Kidney (tissue), 14 donors: ENCODE data around the gene LRRK1. TPM values are rescaled to one million over a fixed set of nuclear protein-coding genes. Genes with fewer than 3 reads are reported as not detected.

Experiments
- DNase-seq, 5 donors: peaks; one replicate each; pipeline ENCODE4 v3.0.0-alpha.2; 2013 to 2020
- FAIRE-seq: peaks from 2 replicates; lab custom pipeline; 2012; peaks lifted over from hg19 to GRCh38; lab: Jason Lieb, UNC
- H3K27ac ChIP-seq, 2 donors: one replicate each; pipeline ENCODE4 v1.7.0; 2013; ENCODE audit warnings: low read depth in 2 of 2, low read length in 2 of 2, inconsistent platforms in 1 of 2
- H3K27me3 ChIP-seq: one replicate; pipeline ENCODE4 v1.7.1; 2013; ENCODE audit warnings: low read length, inconsistent platforms; ENCODE audit not compliant: control insufficient read depth, insufficient read depth
- H3K36me3 ChIP-seq, 3 donors: one replicate each; pipeline versions ENCODE4 v1.7.0 to v1.7.1; 2013; ENCODE audit warnings: low read length in 3 of 3, control low read depth in 1 of 3, inconsistent platforms in 1 of 3; ENCODE audit not compliant: insufficient read depth in 3 of 3, control insufficient read depth in 2 of 3
- H3K4me1 ChIP-seq, 3 donors: one replicate each; pipeline versions ENCODE4 v1.7.0 to v1.7.1; 2013; ENCODE audit warnings: low read length in 3 of 3, inconsistent platforms in 1 of 3, low read depth in 1 of 3; ENCODE audit not compliant: control insufficient read depth in 2 of 3, insufficient read depth in 2 of 3
- H3K4me3 ChIP-seq, 3 donors: one replicate each; pipeline versions ENCODE4 v1.7.0 to v1.8.1; 2013; ENCODE audit warnings: low read length in 3 of 3, control low read depth in 1 of 3, inconsistent platforms in 1 of 3
- H3K9ac ChIP-seq, 3 donors: one replicate each; pipeline versions ENCODE4 v1.7.0 to v1.7.1; 2013; ENCODE audit warnings: low read length in 3 of 3, control low read depth in 1 of 3, inconsistent platforms in 1 of 3
- H3K9me3 ChIP-seq, 3 donors: one replicate each; pipeline versions ENCODE4 v1.7.0 to v1.7.1; 2013; ENCODE audit warnings: low read length in 3 of 3, control low read depth in 1 of 3, inconsistent platforms in 1 of 3; ENCODE audit not compliant: control insufficient read depth in 2 of 3, insufficient read depth in 1 of 3
- intact Hi-C: fragments of 100-400 bp; cut with DNase I; formaldehyde crosslinking; loops from one replicate; pipeline ENCODE4 v1.11.1; 2022
- polyA plus RNA-seq: library from polyadenylated mRNA; stranded (reverse); fragments of 350-450 nt; fragmentation: Illumina TruSeq; extraction: RNeasy Lipid Tissue Mini Kit (QIAGEN cat#74804); gene quantifications from one replicate; pipeline ENCODE4 v1.2.3, GENCODE V29; 2014; ENCODE audit warnings: low read depth, low replicate concordance; ENCODE audit not compliant: insufficient read depth
- total RNA-seq: library from RNA; stranded (reverse); fragmentation: NEBNext Ultra II Directional; extraction: Animal tissue kit (Norgen Biotek cat#: 25700); gene quantifications from one replicate; pipeline ENCODE4 v1.2.1, GENCODE V29; 2021
- TF ChIP-seq, protein P1 (sequence below): IDR thresholded peaks from 3 replicates; pipeline ENCODE4 v1.5.1; 2012; ENCODE audit warnings: mild to moderate bottlenecking, moderate library complexity, borderline replicate concordance; ENCODE audit not compliant: insufficient read depth; ENCODE audit errors: extremely low read depth
- donor health status: control.
- donor health status: control.
- donor health status: control.
- donor health status: control.
- donor health status: control.
- donor health status: DM: yes; HTN: yes; CAD: no.
- donor health status: Normal renal cell carcinoma (clear cell type).

Gene LRRK1
- total and polyA plus RNA-seq, 2 donors from 2014 or later, result 1.1 to 24.9 TPM

DNA sequence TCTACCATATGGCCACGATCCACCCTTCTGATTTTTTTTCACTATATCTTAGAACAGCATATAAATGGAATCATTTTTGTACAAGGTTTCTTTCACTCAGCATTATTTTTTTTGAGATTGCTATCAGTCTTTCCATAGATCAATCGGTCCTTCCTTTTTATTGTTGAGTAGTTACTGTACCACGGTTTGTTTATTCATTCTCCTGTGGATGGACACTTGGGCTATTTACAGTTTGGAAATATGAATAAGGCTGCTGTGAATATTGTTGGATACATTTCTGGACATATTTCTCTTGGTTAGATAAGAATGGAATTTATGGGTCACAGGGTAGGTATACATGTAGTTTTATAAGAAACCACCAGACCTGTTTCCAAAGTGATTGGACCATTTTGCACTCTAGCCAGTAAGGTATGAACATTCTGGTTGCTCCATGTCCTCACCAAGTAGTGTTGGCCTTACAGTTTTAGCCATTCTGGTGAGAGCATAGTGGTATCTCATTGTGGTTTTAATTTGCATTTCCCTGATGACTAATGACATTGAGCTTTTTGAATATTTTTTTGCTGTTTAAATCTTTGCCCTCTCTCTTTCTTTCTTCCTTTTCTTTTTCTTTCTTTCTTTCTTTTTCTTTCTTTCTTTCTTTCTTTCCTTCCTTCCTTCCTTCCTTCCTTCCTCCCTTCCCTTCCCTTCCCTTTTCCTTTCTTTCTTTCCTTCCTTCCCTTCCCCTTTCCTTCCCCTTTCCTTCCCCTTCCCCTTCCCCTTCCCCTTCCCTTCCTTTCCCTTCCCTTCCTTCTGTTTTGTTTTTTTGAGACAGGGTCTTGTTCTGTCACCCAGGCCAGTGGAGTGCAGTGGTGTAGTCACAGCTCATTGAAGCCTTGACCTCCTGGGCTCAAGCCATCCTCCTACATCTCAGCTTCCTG is 49.2 kb downstream of the LRRK1 start:
- H3K27ac ChIP-seq, result no peak overlapping the region
- H3K27me3 ChIP-seq, result peaks cover 2% of the 10 kb centered on the region
- intact Hi-C loops, result no loop called here
- DNase-seq (no peak), FAIRE-seq (no peak)
- H3K9ac ChIP-seq, result no peak overlapping the region
- H3K4me3 ChIP-seq, result no peak overlapping the region
- H3K4me1 ChIP-seq, result peaks cover 0 to 2% (median 2%) of the 10 kb centered on the region in 3 donors
- TF ChIP-seq, protein P1, sequence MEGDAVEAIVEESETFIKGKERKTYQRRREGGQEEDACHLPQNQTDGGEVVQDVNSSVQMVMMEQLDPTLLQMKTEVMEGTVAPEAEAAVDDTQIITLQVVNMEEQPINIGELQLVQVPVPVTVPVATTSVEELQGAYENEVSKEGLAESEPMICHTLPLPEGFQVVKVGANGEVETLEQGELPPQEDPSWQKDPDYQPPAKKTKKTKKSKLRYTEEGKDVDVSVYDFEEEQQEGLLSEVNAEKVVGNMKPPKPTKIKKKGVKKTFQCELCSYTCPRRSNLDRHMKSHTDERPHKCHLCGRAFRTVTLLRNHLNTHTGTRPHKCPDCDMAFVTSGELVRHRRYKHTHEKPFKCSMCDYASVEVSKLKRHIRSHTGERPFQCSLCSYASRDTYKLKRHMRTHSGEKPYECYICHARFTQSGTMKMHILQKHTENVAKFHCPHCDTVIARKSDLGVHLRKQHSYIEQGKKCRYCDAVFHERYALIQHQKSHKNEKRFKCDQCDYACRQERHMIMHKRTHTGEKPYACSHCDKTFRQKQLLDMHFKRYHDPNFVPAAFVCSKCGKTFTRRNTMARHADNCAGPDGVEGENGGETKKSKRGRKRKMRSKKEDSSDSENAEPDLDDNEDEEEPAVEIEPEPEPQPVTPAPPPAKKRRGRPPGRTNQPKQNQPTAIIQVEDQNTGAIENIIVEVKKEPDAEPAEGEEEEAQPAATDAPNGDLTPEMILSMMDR, result no peak
- H3K9me3 ChIP-seq, result no peaks in the 10 kb centered on the region
- no peaks in the 10 kb centered on the region for H3K36me3 ChIP-seq

DNA sequence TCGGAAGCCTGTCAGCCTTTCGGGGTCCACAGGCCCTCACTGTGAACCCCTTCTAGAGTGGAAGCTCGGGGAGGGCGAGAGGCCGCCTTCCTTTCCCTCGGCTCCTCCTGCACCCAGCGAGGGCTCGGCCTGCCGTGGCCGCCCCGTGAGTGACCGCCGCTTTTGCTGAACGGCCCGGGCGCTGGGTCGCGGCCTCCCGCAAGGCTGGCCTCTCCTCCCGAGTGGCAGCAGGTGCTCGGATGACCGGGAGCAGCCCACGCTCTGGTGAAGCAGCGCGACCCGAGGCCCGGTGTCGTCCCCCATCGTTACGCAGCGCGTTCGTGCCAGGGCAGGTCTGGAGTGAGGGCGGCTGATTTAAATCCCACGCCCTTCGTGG is 53.8 kb downstream of the LRRK1 start:
- Histone ChIP-seq H3K27ac (no peak overlapping the region), H3K4me3 (no peak overlapping the region), H3K36me3 (no peaks in the 10 kb centered on the region), H3K4me1 (peaks cover 0 to 6% (median 0%) of the 10 kb centered on the region in 3 donors), H3K9me3 (no peaks in the 10 kb centered on the region), H3K9ac (no peak overlapping the region), H3K27me3 (peaks cover 15% of the 10 kb centered on the region)
- TF ChIP-seq, protein P1, result no peak
- FAIRE-seq (no peak), DNase-seq (peak in 2 of 5 donors; percentile 34 to 67)
- intact Hi-C loops, result no loop called here

DNA sequence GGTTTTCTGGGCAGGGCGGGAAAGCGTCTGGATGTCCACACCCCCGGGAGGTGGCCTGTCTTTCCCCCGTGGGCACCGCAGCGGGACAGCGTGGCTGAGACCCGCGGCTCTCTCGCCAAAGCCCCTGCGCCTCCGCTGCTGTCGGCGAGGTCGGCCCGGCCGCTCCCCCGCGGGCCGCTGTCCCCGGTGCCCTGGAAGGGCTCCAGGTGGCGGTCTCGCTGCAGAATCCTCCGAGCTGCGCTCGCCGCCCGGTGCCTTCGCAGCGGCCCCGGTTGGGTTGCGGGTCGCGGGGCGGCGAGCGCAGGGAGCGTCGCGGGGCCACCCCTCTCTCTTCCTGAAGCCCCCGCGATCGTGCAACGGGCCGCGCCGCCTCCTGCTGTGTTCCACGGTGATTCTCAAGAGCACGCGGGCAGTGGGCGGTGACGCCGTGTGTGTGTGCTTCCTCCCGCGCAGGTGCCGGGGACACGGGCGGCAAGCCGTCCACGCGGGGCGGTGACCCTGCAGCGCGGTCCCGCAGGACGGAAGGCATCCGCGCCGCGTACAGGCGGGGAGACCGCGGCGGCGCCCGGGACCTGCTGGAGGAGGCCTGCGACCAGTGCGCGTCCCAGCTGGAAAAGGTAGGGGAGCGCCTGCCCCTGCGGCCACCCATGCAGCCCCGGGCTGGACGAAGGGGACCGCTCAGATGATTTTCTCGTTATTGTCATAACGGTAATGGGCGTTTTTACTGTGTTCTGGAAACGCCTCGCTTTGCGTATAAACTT is 54.4 kb downstream of the LRRK1 start:
- H3K9ac ChIP-seq, result no peak overlapping the region
- H3K4me3 ChIP-seq, result no peak overlapping the region
- TF ChIP-seq, protein P1, result no peak

More for the DNA sequence above, 54.4 kb downstream of the LRRK1 start:
- no peaks in the 10 kb centered on the region for H3K36me3 ChIP-seq
- no peak overlapping the region for H3K27ac ChIP-seq
- intact Hi-C loops, result no loop called here
- FAIRE-seq (no peak), DNase-seq (peak; percentile 50 to 66 (median 57))
- H3K27me3 ChIP-seq, result peaks cover 15% of the 10 kb centered on the region
- no peaks in the 10 kb centered on the region for H3K9me3 ChIP-seq
- peaks cover 0 to 6% (median 0%) of the 10 kb centered on the region in 3 donors for H3K4me1 ChIP-seq
